ENCODE results near the gene KLHL4. TPM values are rescaled to one million over a fixed set of nuclear protein-coding genes. Genes with fewer than 3 reads are reported as not detected.

KLHL4 gene
- total and polyA plus RNA-seq, 2 of the 8 experiments (the other 6 are each of a cell fraction or from before 2014, with no cell fraction given): 8.8 to 16.0 TPM

DNA sequence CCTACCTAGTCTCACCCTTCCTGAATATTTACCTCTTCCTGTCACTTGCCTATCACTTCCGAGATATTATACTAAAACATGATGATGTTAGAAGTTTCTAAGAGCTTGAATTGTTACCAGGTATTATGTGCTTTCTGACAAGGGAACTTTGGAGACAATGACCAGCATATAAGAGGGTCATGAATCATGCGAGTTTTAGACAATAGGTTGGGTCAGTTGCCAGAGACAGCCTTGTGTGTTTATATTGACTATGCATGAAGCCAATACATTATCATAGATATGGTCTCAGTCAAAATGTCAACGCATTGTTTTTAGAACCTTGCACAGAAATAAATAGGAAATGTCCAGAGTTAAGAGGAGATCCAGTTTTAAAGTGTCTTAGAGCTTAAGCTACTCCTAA lies 116.8 kb downstream of the KLHL4 start:
- H3K79me2 ChIP-seq (ENCODE audit: control insufficient read depth in 1 of 2, insufficient read depth in 2 of 2, low read length in 2 of 2): no peaks in the 10 kb centered on the region
- H3K56ac ChIP-seq (replicated peaks; ENCODE audit: insufficient read length, low read depth, low read length): no peak overlapping the region
- FAIRE-seq: no peak
- no peak overlapping the region for H2BK12ac ChIP-seq (ENCODE audit: low read depth, low read length)
- no peak overlapping the region for H2BK5ac ChIP-seq (ENCODE audit: low read depth, low read length)
- H4K91ac ChIP-seq (replicated peaks; ENCODE audit: insufficient read length, low read length): no peak overlapping the region
- H3K4me2 ChIP-seq (ENCODE audit: insufficient read depth in 1 of 2, low read depth in 2 of 2, low read length in 2 of 2): no peak overlapping the region
- no peak overlapping the region for H3K9ac ChIP-seq (replicated peaks in 1 of 4; ENCODE audit: extremely low read depth in 1 of 4, low read depth in 3 of 4, low read length in 3 of 4)
- H3K36me3 ChIP-seq (ENCODE audit: control insufficient read depth in 2 of 4, insufficient read depth in 4 of 4, low read length in 3 of 4): no peaks in the 10 kb centered on the region
- no peak overlapping the region for H2BK20ac ChIP-seq (ENCODE audit: low read length)
- no peaks in the 10 kb centered on the region for H3K9me3 ChIP-seq (ENCODE audit: insufficient read depth in 2 of 2, low read depth in 1 of 2, low read length in 1 of 2)
- H3K27ac ChIP-seq (ENCODE audit: low read depth, low read length): no peak overlapping the region
- CTCF ChIA-PET (ENCODE audit: partially characterized antibody): interaction anchor here (0.6 kb wide), 1 partner anchor 12 kb away, joined by 4 read pairs; no protein-coding TSS in a partner anchor
- H4K8ac ChIP-seq (ENCODE audit: extremely low read depth, insufficient read depth, low read length): no peak overlapping the region
- no peak overlapping the region for H3K14ac ChIP-seq (ENCODE audit: insufficient read length)
- H2BK120ac ChIP-seq (replicated peaks; ENCODE audit: low read depth, low read length): no peak overlapping the region
- H3K23ac ChIP-seq (ENCODE audit: insufficient read length): no peak overlapping the region
- no peak for DNase-seq (ENCODE audit: low read depth in 1 of 2, low spot score in 2 of 2)
- POLR2A ChIA-PET (ENCODE audit: partially characterized antibody): no interaction called here
- no peak overlapping the region for H2AFZ ChIP-seq (ENCODE audit: low read length)
- H3K4ac ChIP-seq (replicated peaks; ENCODE audit: insufficient read length, low read depth, low read length): no peak overlapping the region
- H3K23me2 ChIP-seq (ENCODE audit: low read depth, low read length): no peaks in the 10 kb centered on the region
- 100% methylated on average over 3 of the region's 3 CpGs; no CpG with 5 or more reads in 1 of the 2 experiments for WGBS, 2 experiments (ENCODE audit: extremely low coverage in 1 of 2, insufficient coverage in 1 of 2, insufficient read length in 1 of 2, insufficient replicate concordance in 2 of 2, low coverage in 1 of 2, low lambda C conversion rate in 2 of 2, missing lambda C conversion rate in 1 of 2)
- H4K20me1 ChIP-seq (replicated peaks in 1 of 2; ENCODE audit: control insufficient read depth in 1 of 2, insufficient read depth in 2 of 2, low read length in 2 of 2): no peaks in the 10 kb centered on the region
- H4K5ac ChIP-seq (ENCODE audit: insufficient read length, low read depth, low read length): no peak overlapping the region
- H3K4me1 ChIP-seq (replicated peaks in 1 of 4; ENCODE audit: control insufficient read depth in 3 of 4, insufficient read depth in 4 of 4, low read length in 3 of 4): peaks cover 0 to 8% (median 0%) of the 10 kb centered on the region in 4 experiments; a peak in 1 of 7 replicates
- no peak overlapping the region for H3K18ac ChIP-seq (ENCODE audit: extremely low read depth, low read length)
- H3K4me3 ChIP-seq (ENCODE audit: extremely low read depth in 1 of 4, insufficient read depth in 2 of 4, low read depth in 3 of 4, low read length in 4 of 4): no peak overlapping the region
- no peak overlapping the region for H2BK15ac ChIP-seq (ENCODE audit: low read length)
- H3K27me3 ChIP-seq (replicated peaks in 1 of 4; ENCODE audit: control insufficient read depth in 3 of 4, extremely low read depth in 1 of 4, insufficient read depth in 3 of 4, low read length in 3 of 4): no peaks in the 10 kb centered on the region
- H3K79me1 ChIP-seq (ENCODE audit: low read depth, low read length): no peaks in the 10 kb centered on the region
- no peak overlapping the region for H2AK5ac ChIP-seq (ENCODE audit: low read depth, low read length)
- TF ChIP-seq CBX5 (IDR thresholded peaks at IDR 0.05; ENCODE audit: low read depth, low read length) (no peak), CHD2 (IDR thresholded peaks at IDR 0.05; ENCODE audit: low read length) (no peak), JUND (IDR thresholded peaks at IDR 0.05; ENCODE audit: low read length) (no peak), SAP30 (IDR thresholded peaks at IDR 0.05; ENCODE audit: insufficient read depth, insufficient replicate concordance, low read length) (no peak), FOSL1 (IDR thresholded peaks at IDR 0.05; ENCODE audit: insufficient read depth, low read depth, low read length) (no peak), ASH2L (IDR thresholded peaks at IDR 0.05; ENCODE audit: low read length) (no peak), EP300 (IDR thresholded peaks at IDR 0.05; ENCODE audit: borderline replicate concordance in 1 of 2, low read depth in 2 of 2, low read length in 2 of 2) (no peak), KDM1A (IDR thresholded peaks at IDR 0.05; ENCODE audit: borderline replicate concordance, low read length) (no peak), TAF1 (IDR thresholded peaks at IDR 0.05; ENCODE audit: low read depth, low read length) (no peak), TEAD4 (IDR thresholded peaks at IDR 0.05; ENCODE audit: low read depth, low read length) (no peak), SP2 (IDR thresholded peaks at IDR 0.05; ENCODE audit: low read length) (no peak), BACH1 (IDR thresholded peaks at IDR 0.05; ENCODE audit: low read length) (no peak), POLR2AphosphoS5 (IDR thresholded peaks at IDR 0.05; ENCODE audit: low read depth, low read length) (no peak), CTBP2 (IDR thresholded peaks at IDR 0.05; ENCODE audit: borderline replicate concordance, insufficient read depth, insufficient read length, low read length) (no peak), SRF (IDR thresholded peaks at IDR 0.05; ENCODE audit: low read depth, low read length) (no peak)
- TF ChIP-seq, protein P1, sequence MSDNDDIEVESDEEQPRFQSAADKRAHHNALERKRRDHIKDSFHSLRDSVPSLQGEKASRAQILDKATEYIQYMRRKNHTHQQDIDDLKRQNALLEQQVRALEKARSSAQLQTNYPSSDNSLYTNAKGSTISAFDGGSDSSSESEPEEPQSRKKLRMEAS (IDR thresholded peaks at IDR 0.05): no peak
